ENCODE results near the gene LPAR3.

- TF ChIP-seq CTCF (IDR thresholded peaks at IDR 0.05; ENCODE audit: low read depth, low read length, poor library complexity, severe bottlenecking) = no peak
- TF ChIP-seq EZH2phosphoT487 (IDR thresholded peaks at IDR 0.05; ENCODE audit: borderline replicate concordance, low read length) = no peak
These were observed 36.0 kb upstream of the LPAR3 start for GRCh38 chr1:84928979-84929378.

All from DOHH2 (cell line).